Measurements from ENCODE around the gene LRRC10B.

DNA sequence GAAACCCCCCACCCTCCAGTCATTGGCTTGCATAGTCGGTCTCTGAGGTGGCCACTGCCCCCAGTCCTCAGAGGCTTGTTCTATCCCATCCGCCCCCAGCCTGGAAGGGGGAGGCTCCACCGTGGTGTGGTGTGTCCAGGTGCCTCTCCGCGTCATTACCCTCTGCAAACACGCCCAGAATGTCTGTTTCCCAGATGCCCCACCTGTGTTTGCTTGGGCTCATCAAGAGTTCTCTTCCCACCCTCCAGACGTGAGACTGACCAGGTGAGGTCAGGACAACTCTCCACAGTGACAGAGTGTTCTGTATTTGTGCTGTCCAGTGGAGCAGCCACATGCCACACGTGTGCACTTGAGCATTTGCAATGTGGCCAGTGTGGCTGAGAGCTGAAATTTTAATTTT lies 24.9 kb downstream of the LRRC10B start:
- TF ChIP-seq, protein P1, sequence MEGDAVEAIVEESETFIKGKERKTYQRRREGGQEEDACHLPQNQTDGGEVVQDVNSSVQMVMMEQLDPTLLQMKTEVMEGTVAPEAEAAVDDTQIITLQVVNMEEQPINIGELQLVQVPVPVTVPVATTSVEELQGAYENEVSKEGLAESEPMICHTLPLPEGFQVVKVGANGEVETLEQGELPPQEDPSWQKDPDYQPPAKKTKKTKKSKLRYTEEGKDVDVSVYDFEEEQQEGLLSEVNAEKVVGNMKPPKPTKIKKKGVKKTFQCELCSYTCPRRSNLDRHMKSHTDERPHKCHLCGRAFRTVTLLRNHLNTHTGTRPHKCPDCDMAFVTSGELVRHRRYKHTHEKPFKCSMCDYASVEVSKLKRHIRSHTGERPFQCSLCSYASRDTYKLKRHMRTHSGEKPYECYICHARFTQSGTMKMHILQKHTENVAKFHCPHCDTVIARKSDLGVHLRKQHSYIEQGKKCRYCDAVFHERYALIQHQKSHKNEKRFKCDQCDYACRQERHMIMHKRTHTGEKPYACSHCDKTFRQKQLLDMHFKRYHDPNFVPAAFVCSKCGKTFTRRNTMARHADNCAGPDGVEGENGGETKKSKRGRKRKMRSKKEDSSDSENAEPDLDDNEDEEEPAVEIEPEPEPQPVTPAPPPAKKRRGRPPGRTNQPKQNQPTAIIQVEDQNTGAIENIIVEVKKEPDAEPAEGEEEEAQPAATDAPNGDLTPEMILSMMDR (IDR thresholded peaks at IDR 0.05) = no peak
- no peak for TF ChIP-seq POLR2A (IDR thresholded peaks at IDR 0.05)
